Right lobe of liver (tissue), 4 donors: Measurements from ENCODE around the gene PHEX.

Experiments
- CTCF ChIP-seq, 4 donors: fragments of 200-600 bp in 3 of 4; fragments of 450-650 bp in 1 of 4; IDR thresholded peaks; one replicate each; pipeline versions ENCODE4 v1.5.1 to v1.8.0; 2016 to 2022; ENCODE audit warnings: antibody characterized with exemption in 4 of 4, mild to moderate bottlenecking in 2 of 4
- POLR2A ChIP-seq: fragments of 450-650 bp; IDR thresholded peaks from one replicate; pipeline ENCODE4 v1.6.1; 2017; ENCODE audit warnings: antibody characterized with exemption, mild to moderate bottlenecking
- donor health status: DM: no; HTN: no; CAD: no.
- donor health status: DM: no; HTN: no; CAD: no.
- donor health status: DM: no; HTN: yes; CAD: no.

- no peak for TF ChIP-seq POLR2A
- no peak for TF ChIP-seq CTCF (IDR thresholded peaks at IDR 0.05)
These were observed 139.3 kb downstream of the PHEX start for GRCh38 chrX:22171287-22172060.
